ENCODE data around the gene PKMYT1.

- TF ChIP-seq, protein P1, sequence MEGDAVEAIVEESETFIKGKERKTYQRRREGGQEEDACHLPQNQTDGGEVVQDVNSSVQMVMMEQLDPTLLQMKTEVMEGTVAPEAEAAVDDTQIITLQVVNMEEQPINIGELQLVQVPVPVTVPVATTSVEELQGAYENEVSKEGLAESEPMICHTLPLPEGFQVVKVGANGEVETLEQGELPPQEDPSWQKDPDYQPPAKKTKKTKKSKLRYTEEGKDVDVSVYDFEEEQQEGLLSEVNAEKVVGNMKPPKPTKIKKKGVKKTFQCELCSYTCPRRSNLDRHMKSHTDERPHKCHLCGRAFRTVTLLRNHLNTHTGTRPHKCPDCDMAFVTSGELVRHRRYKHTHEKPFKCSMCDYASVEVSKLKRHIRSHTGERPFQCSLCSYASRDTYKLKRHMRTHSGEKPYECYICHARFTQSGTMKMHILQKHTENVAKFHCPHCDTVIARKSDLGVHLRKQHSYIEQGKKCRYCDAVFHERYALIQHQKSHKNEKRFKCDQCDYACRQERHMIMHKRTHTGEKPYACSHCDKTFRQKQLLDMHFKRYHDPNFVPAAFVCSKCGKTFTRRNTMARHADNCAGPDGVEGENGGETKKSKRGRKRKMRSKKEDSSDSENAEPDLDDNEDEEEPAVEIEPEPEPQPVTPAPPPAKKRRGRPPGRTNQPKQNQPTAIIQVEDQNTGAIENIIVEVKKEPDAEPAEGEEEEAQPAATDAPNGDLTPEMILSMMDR (IDR thresholded peaks at IDR 0.05; ENCODE audit: low read depth, low read length), result no peak
- TF ChIP-seq EZH2phosphoT487 (IDR thresholded peaks at IDR 0.05; ENCODE audit: low read depth), result no peak
Measured at GRCh38 chr16:2973093-2973492, 7.2 kb downstream of the PKMYT1 start.
